ENCODE results near the gene CFAP58.

CFAP58 gene

DNA sequence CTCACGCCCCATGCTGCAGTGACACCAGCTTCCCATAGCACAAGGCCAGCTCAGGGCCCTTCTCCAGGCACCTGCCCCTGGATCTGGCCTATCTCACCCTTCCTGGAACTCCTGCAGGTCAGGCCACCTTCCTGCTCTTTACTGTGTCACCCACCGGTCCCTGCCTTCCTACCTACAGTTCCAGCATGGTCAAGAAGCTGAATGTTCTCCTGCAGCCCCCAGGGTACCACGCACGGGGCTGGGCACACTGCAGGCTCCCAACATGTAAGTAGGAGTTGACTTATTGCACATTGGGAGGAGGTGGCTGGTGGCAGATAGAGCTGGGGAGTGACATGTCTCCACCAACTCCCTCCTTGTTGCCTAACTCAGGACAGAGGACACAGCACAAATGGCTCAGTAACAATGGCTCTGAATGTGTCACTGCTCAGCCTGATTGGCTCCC, 29.9 kb upstream of the CFAP58 start:
- H3K4me1 ChIP-seq (ENCODE audit: control insufficient read depth, insufficient read depth, low read length): peaks cover 70% of the 10 kb centered on the region
- no peak overlapping the region for H3K27ac ChIP-seq (ENCODE audit: low read depth, low read length)
- H3K9ac ChIP-seq (ENCODE audit: low read length): no peak overlapping the region
- 0 out of 2 replicates have a peak, but pooled peaks cover 2% of the 10 kb centered on the region for H3K36me3 ChIP-seq (ENCODE audit: control insufficient read depth, insufficient read depth, low read length)
- H3K27me3 ChIP-seq (ENCODE audit: control insufficient read depth, insufficient read depth, low read length): no peaks in the 10 kb centered on the region
- no peaks in the 10 kb centered on the region for H3K9me3 ChIP-seq (ENCODE audit: control insufficient read depth, insufficient read depth, low read depth, low read length)
- H3K4me3 ChIP-seq (ENCODE audit: low read depth, low read length): no peak overlapping the region

DNA sequence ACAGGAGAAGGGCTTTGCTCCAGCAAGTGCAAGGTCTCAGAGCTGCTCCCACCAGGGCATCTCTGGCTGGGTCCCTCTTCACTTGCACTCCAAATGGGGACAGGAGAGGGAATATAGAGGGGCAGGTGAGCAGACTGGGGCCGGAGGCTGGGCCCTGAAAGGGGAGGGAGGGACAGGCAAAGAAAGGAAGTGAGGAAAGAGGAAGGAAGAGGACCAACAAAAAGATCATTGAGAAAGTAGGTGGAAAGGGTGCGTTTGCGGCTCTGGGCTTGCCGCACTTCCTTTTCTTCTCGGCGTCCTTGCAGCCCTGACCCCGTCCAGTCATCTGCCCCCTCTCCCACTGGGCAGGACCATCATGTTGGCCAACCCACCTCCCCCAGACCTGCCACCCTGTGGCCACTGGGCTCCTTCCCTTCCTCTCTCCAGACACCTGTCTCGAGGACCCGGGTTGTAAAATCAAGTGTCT, 29.4 kb upstream of the CFAP58 start:
- H3K4me3 ChIP-seq (ENCODE audit: low read depth, low read length): no peak overlapping the region
- no peak overlapping the region for H3K27ac ChIP-seq (ENCODE audit: low read depth, low read length)
- no peaks in the 10 kb centered on the region for H3K27me3 ChIP-seq (ENCODE audit: control insufficient read depth, insufficient read depth, low read length)
- H3K4me1 ChIP-seq (ENCODE audit: control insufficient read depth, insufficient read depth, low read length): peaks cover 71% of the 10 kb centered on the region
- 0 out of 2 replicates have a peak, but pooled peaks cover 2% of the 10 kb centered on the region for H3K36me3 ChIP-seq (ENCODE audit: control insufficient read depth, insufficient read depth, low read length)
- no peak overlapping the region for H3K9ac ChIP-seq (ENCODE audit: low read length)
- no peaks in the 10 kb centered on the region for H3K9me3 ChIP-seq (ENCODE audit: control insufficient read depth, insufficient read depth, low read depth, low read length)

DNA sequence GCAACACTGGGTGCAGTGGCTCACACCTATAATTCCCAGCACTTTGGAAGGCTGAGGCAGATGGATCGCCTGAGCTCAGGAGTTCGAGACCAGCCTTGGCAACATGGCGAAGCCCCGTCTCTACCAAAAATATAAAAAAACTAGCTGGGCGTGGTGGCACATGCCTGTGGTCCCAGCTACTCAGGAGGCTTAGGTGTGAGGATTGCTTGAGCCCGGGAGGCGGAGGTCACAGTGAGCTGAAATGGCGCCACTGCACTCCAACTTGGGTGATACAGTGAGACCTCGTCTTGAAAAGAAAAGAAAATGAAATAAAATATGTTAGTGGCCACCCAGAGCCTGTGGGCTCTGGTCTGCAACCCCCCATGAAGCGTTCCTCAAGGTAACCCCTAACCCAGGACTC, 28.7 kb upstream of the CFAP58 start:
- Histone ChIP-seq H3K9ac (ENCODE audit: low read length) (no peak overlapping the region), H3K4me1 (ENCODE audit: control insufficient read depth, insufficient read depth, low read length) (peaks cover 71% of the 10 kb centered on the region), H3K27ac (ENCODE audit: low read depth, low read length) (no peak overlapping the region), H3K36me3 (ENCODE audit: control insufficient read depth, insufficient read depth, low read length) (0 out of 2 replicates have a peak, but pooled peaks cover 2% of the 10 kb centered on the region), H3K4me3 (ENCODE audit: low read depth, low read length) (no peak overlapping the region), H3K9me3 (ENCODE audit: control insufficient read depth, insufficient read depth, low read depth, low read length) (no peaks in the 10 kb centered on the region), H3K27me3 (ENCODE audit: control insufficient read depth, insufficient read depth, low read length) (no peaks in the 10 kb centered on the region)

DNA sequence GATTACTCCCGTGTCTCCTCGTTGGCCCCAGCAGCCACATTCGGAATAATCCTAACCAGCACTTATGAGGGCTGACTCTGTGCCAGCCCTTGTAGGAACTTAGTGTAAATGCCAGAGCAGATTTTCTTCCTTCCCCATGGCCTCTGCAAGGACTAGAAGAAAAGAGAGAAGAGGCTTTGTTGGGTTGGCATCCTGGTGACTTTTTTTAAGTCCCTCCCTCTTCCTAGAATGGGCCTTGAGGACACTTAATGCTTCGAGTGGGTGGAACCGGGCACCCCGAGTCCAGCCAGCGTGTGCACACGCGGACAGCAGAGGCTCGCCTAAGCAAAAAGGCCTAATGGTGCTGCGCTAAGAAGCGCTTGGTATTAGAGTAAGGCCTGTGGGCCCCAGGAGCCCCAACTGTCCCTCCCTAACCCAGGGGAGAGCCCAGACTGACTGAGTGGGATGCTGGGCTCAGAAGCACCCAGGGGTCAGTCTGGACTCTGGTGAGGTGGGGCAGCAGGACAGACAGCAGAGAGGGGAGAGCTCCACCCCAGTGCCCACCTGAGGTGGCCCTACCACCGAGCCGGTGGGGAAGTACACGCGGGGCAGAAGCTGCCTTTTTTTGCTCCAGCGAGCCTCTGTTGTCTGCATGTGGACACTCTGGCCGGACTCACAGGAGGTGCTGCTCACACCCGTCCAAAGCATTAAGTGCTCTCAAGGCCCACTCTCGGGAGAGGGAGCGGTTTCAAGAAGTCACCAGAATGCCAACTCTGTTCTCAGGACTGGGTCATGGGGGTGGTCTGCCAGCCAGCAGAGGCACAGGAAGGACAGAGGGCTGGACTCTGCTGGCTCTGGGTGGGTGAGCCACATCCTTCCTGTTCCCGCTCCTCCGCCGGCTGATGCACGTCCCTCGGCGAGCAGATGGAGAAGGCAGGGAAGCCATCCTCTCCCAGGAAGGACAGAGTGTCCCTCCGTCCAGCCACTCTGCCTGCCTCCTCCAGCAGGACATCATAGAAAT, 27.9 kb upstream of the CFAP58 start:
- Histone ChIP-seq H3K27ac (ENCODE audit: low read depth, low read length) (no peak overlapping the region), H3K9ac (ENCODE audit: low read length) (no peak overlapping the region), H3K9me3 (ENCODE audit: control insufficient read depth, insufficient read depth, low read depth, low read length) (no peaks in the 10 kb centered on the region), H3K4me1 (ENCODE audit: control insufficient read depth, insufficient read depth, low read length) (peaks cover 79% of the 10 kb centered on the region), H3K36me3 (ENCODE audit: control insufficient read depth, insufficient read depth, low read length) (0 out of 2 replicates have a peak, but pooled peaks cover 2% of the 10 kb centered on the region), H3K4me3 (ENCODE audit: low read depth, low read length) (no peak overlapping the region), H3K27me3 (ENCODE audit: control insufficient read depth, insufficient read depth, low read length) (no peaks in the 10 kb centered on the region)

DNA sequence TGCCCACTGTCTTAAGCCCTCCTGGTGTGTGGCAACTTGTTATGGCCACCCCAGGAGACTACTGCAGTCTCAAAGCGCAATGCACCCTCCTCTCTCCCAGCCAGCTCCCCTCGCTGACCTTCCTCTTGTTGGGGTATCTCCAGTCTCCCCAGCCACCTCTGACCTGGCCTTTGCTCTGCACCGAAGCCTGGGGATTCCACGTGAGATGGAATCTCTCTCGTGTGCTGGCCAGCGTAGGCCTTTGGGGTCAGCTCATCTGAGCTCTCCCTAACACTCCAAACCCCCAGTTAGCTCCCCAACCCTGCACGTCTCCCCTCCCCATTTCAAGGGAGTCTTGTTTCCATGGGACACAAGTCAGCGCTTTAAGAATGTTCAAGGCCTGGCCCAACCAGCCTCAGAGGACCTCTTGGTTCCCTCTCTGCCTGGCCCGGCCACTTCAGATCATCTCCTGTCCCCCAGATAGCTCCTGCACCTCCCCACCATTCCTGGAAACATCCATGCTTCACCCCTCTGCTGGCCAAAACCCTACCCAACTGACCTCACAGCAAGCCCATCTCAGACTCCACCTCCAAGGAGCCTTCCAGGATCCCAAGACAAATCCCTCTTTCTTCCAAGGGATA, 26.5 kb upstream of the CFAP58 start:
- no peaks in the 10 kb centered on the region for H3K9me3 ChIP-seq (ENCODE audit: control insufficient read depth, insufficient read depth, low read depth, low read length)
- no peak overlapping the region for H3K9ac ChIP-seq (ENCODE audit: low read length)
- H3K36me3 ChIP-seq (ENCODE audit: control insufficient read depth, insufficient read depth, low read length): no peaks in the 10 kb centered on the region
- no peak overlapping the region for H3K27ac ChIP-seq (ENCODE audit: low read depth, low read length)
- H3K27me3 ChIP-seq (ENCODE audit: control insufficient read depth, insufficient read depth, low read length): no peaks in the 10 kb centered on the region
- peaks cover 83% of the 10 kb centered on the region for H3K4me1 ChIP-seq (ENCODE audit: control insufficient read depth, insufficient read depth, low read length)
- H3K4me3 ChIP-seq (ENCODE audit: low read depth, low read length): no peak overlapping the region

DNA sequence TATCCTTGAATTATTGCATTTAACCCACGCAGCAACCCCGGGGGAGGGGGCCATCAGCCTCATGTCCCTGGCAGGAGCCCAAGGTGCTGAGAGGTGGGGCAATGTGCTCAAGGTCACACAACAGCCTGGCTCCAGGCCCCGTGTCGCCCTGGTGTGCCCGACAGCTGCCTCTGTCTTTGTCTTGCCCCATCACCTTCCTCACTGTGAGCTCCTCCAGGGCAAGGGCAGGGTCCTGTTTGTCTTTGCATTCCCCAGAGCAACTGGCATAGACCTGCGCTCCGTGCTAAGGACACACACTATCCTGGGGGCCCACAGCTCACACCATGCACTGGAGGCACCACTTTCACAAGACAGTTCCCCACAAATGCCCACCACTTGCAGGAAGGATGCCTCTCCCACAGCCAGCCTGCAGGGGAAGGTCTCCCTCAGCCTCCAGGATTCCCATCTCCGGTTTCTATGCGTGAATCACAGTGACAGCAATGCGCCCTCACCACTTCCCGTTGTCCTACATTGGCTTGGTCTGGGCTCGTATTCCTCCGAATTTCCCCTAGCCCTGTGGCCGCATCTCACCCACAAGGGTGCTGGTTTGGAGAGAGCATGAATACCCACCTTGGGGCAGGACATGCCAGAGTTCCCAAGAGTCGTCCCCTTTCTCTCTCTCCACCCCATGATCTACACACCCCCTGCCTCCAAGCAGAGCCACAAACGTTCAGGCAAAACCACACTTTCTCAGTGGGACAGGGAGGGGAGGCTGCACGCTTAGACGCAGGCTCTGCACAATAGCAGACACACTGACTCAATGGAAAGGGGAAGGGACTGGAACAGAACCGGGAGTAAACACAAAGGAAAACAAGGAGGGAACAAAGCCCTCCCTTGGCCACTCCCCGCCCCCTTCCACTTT, 25.6 kb upstream of the CFAP58 start:
- Histone ChIP-seq H3K27ac (ENCODE audit: low read depth, low read length) (peak overlapping the region; percentile 38; the same call in 1 of the 2 replicates), H3K4me3 (ENCODE audit: low read depth, low read length) (peak overlapping the region; percentile 25), H3K27me3 (ENCODE audit: control insufficient read depth, insufficient read depth, low read length) (no peaks in the 10 kb centered on the region), H3K9ac (ENCODE audit: low read length) (peak overlapping the region; percentile 63), H3K9me3 (ENCODE audit: control insufficient read depth, insufficient read depth, low read depth, low read length) (no peaks in the 10 kb centered on the region), H3K36me3 (ENCODE audit: control insufficient read depth, insufficient read depth, low read length) (no peaks in the 10 kb centered on the region), H3K4me1 (ENCODE audit: control insufficient read depth, insufficient read depth, low read length) (peaks cover 83% of the 10 kb centered on the region)

DNA sequence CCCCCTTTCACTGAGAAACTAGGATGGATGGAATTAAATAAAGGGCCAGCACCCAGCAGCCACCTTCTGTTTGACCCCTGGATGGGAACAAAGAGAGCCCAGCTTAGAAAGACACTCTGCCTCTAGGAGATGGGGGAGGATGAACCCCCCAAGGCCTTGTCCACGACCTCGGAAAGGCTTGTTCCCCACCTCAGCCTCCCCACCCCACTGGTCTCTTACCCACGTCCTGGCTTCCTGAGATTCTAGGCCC, 25.1 kb upstream of the CFAP58 start:
- Histone ChIP-seq H3K4me3 (ENCODE audit: low read depth, low read length) (peak overlapping the region; percentile 25), H3K27ac (ENCODE audit: low read depth, low read length) (peak overlapping the region; percentile 38), H3K27me3 (ENCODE audit: control insufficient read depth, insufficient read depth, low read length) (no peaks in the 10 kb centered on the region), H3K9me3 (ENCODE audit: control insufficient read depth, insufficient read depth, low read depth, low read length) (no peaks in the 10 kb centered on the region), H3K4me1 (ENCODE audit: control insufficient read depth, insufficient read depth, low read length) (peaks cover 83% of the 10 kb centered on the region), H3K9ac (ENCODE audit: low read length) (peak overlapping the region; percentile 63), H3K36me3 (ENCODE audit: control insufficient read depth, insufficient read depth, low read length) (no peaks in the 10 kb centered on the region)

DNA sequence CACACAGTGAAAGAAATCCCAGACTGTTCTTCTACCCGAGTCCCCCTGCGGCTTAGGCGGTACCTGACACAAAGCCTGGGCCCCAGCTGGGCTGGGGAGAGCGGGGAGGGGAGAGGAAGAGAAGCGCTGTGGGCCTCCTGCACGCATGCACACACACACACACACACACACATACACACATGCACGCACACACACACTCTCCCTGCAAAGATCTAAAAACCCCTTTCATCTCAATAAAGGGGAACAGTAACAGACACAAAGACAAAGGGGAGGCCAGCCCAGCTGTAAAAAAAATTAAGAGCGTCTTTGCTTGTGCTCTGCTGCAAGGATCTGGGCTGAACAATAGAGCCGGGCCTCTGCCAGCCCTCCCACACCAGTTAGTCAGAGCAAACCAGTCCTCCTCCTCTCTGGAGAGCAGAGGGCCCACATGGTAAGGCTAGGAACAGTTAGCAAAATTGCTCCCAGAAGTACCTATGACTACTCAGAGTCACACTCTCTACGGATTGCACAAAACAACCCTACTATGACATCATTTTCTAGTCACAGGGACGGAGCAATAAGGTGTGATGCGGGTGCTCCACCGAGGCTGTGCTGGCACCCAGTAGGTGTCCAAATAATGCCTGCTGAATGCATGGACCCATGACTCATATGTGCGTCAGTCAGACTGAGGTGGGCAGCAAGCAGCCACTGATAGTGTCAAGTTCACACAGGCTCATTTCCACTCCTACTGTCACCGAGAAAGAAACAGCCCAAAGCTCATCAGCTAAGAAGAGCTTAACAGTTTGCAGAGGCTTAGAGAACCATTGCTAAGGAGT, 24.5 kb upstream of the CFAP58 start:
- Histone ChIP-seq H3K4me1 (ENCODE audit: control insufficient read depth, insufficient read depth, low read length) (peaks cover 83% of the 10 kb centered on the region), H3K9ac (ENCODE audit: low read length) (peak overlapping the region; percentile 63), H3K4me3 (ENCODE audit: low read depth, low read length) (peak overlapping the region; percentile 25), H3K27ac (ENCODE audit: low read depth, low read length) (peak overlapping the region; percentile 38), H3K36me3 (ENCODE audit: control insufficient read depth, insufficient read depth, low read length) (no peaks in the 10 kb centered on the region), H3K9me3 (ENCODE audit: control insufficient read depth, insufficient read depth, low read depth, low read length) (no peaks in the 10 kb centered on the region), H3K27me3 (ENCODE audit: control insufficient read depth, insufficient read depth, low read length) (no peaks in the 10 kb centered on the region)

DNA sequence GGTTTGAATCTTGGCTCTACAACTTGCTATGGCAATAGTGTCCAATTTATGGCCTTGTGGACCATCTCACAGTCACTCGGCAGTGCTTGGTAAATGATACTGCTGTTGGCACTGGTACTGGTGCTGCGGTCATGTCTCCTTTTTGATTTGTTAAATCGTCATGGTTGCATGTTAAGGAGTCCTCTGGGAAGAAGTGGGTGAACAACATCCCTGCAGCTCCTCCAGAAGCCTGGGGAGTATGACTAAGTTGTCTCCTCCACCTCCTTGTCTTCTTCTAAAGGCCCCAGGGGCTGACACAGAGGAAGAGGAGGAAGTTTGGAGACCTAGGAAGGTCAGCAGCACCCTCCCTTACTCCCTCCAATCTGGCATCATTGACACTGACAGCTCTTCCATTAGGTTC, 23.9 kb upstream of the CFAP58 start:
- no peaks in the 10 kb centered on the region for H3K36me3 ChIP-seq (ENCODE audit: control insufficient read depth, insufficient read depth, low read length)
- no peaks in the 10 kb centered on the region for H3K9me3 ChIP-seq (ENCODE audit: control insufficient read depth, insufficient read depth, low read depth, low read length)
- no peak overlapping the region for H3K9ac ChIP-seq (ENCODE audit: low read length)
- H3K4me1 ChIP-seq (ENCODE audit: control insufficient read depth, insufficient read depth, low read length): peaks cover 85% of the 10 kb centered on the region
- peak overlapping the region; percentile 8; the same call in 1 of the 2 replicates for H3K27ac ChIP-seq (ENCODE audit: low read depth, low read length)
- H3K4me3 ChIP-seq (ENCODE audit: low read depth, low read length): no peak overlapping the region
- H3K27me3 ChIP-seq (ENCODE audit: control insufficient read depth, insufficient read depth, low read length): no peaks in the 10 kb centered on the region
